Panc1 (cell line): ENCODE data around the gene SURF2.

Experiments used
- CTCF ChIP-seq: fragments of 450-650 bp; IDR thresholded peaks from 2 replicates; pipeline ENCODE4 v1.5.1; 2017; ENCODE audit warnings: mild to moderate bottlenecking
- POLR2AphosphoS5 ChIP-seq: IDR thresholded peaks from 2 replicates; pipeline ENCODE4 v1.6.1; 2012; ENCODE audit warnings: mild to moderate bottlenecking, low read depth, low read length, moderate library complexity

GRCh38 chr9:133357656-133358055, 1.3 kb downstream of the SURF2 start:
- TF ChIP-seq CTCF (no peak), POLR2AphosphoS5 (no peak)
